ENCODE data around the gene CD58. TPM values are rescaled to one million over a fixed set of nuclear protein-coding genes. Genes with fewer than 3 reads are reported as not detected.

CD58 gene
- total RNA-seq, 2 experiments from 2014 or later: 11.1 to 12.7 TPM

- Mint-ChIP-seq H3K27me3 (no peaks in the 10 kb centered on the region), H3K4me1 (ENCODE audit: low read depth) (peaks cover 70% of the 10 kb centered on the region), H3K4me3 (no peak overlapping the region), H3K27ac (peak overlapping the region; percentile 83), H3K9me3 (no peaks in the 10 kb centered on the region), H3K36me3 (ENCODE audit: low read depth) (peaks cover 3% of the 10 kb centered on the region)
- ChIA-PET POLR2A (no interaction called here), CTCF (interaction anchor here (0.6 to 1.6 kb wide), 5 partner anchors 10 to 370 kb away, joined by 3 to 6 read pairs (median 3); partner anchors contain the start of gene IGSF3)
- ATAC-seq: peak; percentile 52
- TF ChIP-seq CTCF (IDR thresholded peaks at IDR 0.05): no peak
- peak; percentile 80 for DNase-seq
- intact Hi-C loops (cut with micrococcal nuclease): loop anchor here (5.0 kb wide), 1 partner anchor 48 kb away; no protein-coding TSS in a partner anchor
These were observed 61.5 kb downstream of the CD58 start for GRCh38 chr1:116508984-116509980.

- no peaks in the 10 kb centered on the region for H3K27me3 Mint-ChIP-seq
- H3K9me3 Mint-ChIP-seq: no peaks in the 10 kb centered on the region
- intact Hi-C loops (cut with micrococcal nuclease): loop anchor here (5.0 kb wide), 1 partner anchor 49 kb away; no protein-coding TSS in a partner anchor
- H3K4me1 Mint-ChIP-seq (ENCODE audit: low read depth): peaks cover 74% of the 10 kb centered on the region
- ChIA-PET POLR2A (interaction anchor here (0.9 kb wide), 1 partner anchor 9 kb away, joined by 4 read pairs; no protein-coding TSS in a partner anchor), CTCF (interaction anchor here (0.6 to 1.6 kb wide), 7 partner anchors 9 to 159 kb away, joined by 3 to 10 read pairs (median 4); partner anchors contain the start of gene IGSF3)
- peak overlapping the region; percentile 83 for H3K27ac Mint-ChIP-seq
- DNase-seq: no peak
- no peak for ATAC-seq
- H3K4me3 Mint-ChIP-seq: no peak overlapping the region
- TF ChIP-seq CTCF (IDR thresholded peaks at IDR 0.05): no peak
- H3K36me3 Mint-ChIP-seq (ENCODE audit: low read depth): peaks cover 3% of the 10 kb centered on the region
These were observed 62.5 kb downstream of the CD58 start for GRCh38 chr1:116508085-116508983.

- TF ChIP-seq CTCF (IDR thresholded peaks at IDR 0.05): no peak
- peaks cover 74% of the 10 kb centered on the region for H3K4me1 Mint-ChIP-seq (ENCODE audit: low read depth)
- no peaks in the 10 kb centered on the region for H3K9me3 Mint-ChIP-seq
- intact Hi-C loops (cut with micrococcal nuclease): loop anchor here (5.0 kb wide), 1 partner anchor 50 kb away; no protein-coding TSS in a partner anchor
- no peak overlapping the region for H3K4me3 Mint-ChIP-seq
- H3K27me3 Mint-ChIP-seq: no peaks in the 10 kb centered on the region
- H3K36me3 Mint-ChIP-seq (ENCODE audit: low read depth): peaks cover 3% of the 10 kb centered on the region
- CTCF ChIA-PET: interaction anchor here (0.8 to 1.5 kb wide), 3 partner anchors 9 to 22 kb away, joined by 3 to 10 read pairs (median 5); no protein-coding TSS in a partner anchor
- no peak overlapping the region for H3K27ac Mint-ChIP-seq
- DNase-seq: no peak
- ATAC-seq: no peak
- POLR2A ChIA-PET: interaction anchor here (0.9 kb wide), 1 partner anchor 10 kb away, joined by 4 read pairs; no protein-coding TSS in a partner anchor
These were observed 63.2 kb downstream of the CD58 start for GRCh38 chr1:116507631-116508030.

GRCh38 chr1:116506132-116507004 is 64.5 kb downstream of the CD58 start:
- H3K27ac Mint-ChIP-seq: peak overlapping the region; percentile 40
- intact Hi-C loops (cut with micrococcal nuclease): loop anchor here (5.0 kb wide), 1 partner anchor 51 kb away; no protein-coding TSS in a partner anchor
- H3K36me3 Mint-ChIP-seq (ENCODE audit: low read depth): no peaks in the 10 kb centered on the region
- H3K27me3 Mint-ChIP-seq: no peaks in the 10 kb centered on the region
- CTCF ChIA-PET: interaction anchor here (1.4 to 4.0 kb wide), 4 partner anchors 7 to 367 kb away, joined by 4 to 22 read pairs (median 8); no protein-coding TSS in a partner anchor
- POLR2A ChIA-PET: interaction anchor here (0.6 to 1.8 kb wide), 4 partner anchors 8 to 51 kb away, joined by 3 to 8 read pairs (median 3); no protein-coding TSS in a partner anchor
- no peak for ATAC-seq
- DNase-seq: peak; percentile 21
- peaks cover 70% of the 10 kb centered on the region for H3K4me1 Mint-ChIP-seq (ENCODE audit: low read depth)
- TF ChIP-seq CTCF (IDR thresholded peaks at IDR 0.05): no peak
- no peaks in the 10 kb centered on the region for H3K9me3 Mint-ChIP-seq
- H3K4me3 Mint-ChIP-seq: no peak overlapping the region
